Measurements from ENCODE around the gene GNL3.
"Not testable (repeated sequence)": the region's sequence is repeated elsewhere in the genome, so short reads cannot be mapped to it uniquely, and the experiment has no call there.

GNL3 gene

GRCh38 chr3:52685709-52686691, at the start of gene GNL3, which contains the start of gene PBRM1:
Gene GNL3 (plus strand): TSS chr3:52686032. CDS start chr3:52686093, 61 bp downstream.
Gene PBRM1 (minus strand): TSS chr3:52685913.
- DNase-seq = peak; percentile 87 to 90

GRCh38 chr3:52636673-52637072, 49.2 kb upstream of the GNL3 start:
- DNase-seq = no peak

DNA sequence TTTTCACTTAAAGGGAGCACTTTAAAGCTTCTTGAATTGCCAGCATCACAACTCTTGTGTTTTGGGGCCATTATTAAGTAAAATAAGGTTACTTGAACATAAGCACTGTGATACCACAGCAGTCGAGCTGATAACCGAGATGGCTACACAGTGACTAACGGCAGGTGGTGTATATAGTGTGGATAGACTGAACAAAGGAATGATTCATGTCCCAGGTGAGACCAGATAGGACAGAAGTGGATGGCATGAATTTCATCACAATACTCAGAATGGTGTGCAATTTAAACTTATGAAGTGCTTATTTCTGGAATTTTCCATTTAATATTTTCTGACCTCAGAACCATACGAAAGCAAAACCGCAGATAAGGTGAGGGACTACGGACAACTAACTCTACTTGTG, 40.3 kb upstream of the GNL3 start:
- no peak for DNase-seq

- no peak for DNase-seq
These were observed 36.2 kb upstream of the GNL3 start for GRCh38 chr3:52649461-52650210.

GRCh38 chr3:52650439-52650838, 35.4 kb upstream of the GNL3 start:
- DNase-seq = no peak

DNA sequence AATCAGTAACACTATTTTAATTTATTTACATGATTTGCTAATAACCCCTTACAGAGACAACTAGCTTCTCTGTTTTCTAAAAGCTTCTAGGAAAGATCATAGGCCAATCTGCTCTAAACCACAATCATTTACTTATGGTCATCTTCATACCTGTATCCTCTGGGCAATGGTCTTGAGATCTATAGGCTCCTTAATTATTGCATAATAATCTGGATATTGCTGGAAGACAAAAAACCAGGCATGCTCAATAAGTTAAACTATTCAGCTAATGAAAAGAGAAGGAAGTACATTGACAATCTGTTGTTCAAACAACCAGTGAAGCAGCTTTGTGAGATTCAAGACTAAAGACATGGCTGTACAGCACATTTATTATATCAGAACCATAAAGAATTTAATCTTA, 34.2 kb upstream of the GNL3 start:
- no peak for DNase-seq

DNA sequence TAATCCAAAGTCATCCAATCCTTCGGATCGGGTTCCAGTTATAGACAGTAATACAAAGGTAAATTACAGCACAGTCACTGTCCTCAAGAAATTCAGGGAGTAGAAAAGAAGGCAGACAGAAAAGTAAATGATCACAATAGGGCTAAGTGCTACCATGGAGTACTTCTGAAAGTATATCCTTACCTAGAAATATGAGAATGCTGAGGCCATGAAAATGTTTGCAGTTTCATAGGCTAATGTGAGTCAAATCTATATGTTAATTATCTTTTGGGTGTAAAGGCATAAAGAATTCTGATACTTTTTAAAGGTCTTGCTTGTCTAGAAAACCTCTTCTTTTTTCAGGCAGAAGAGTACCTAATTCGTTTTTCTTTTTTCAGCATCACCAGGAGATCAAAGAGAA, 29.9 kb upstream of the GNL3 start:
- DNase-seq = no peak

DNA sequence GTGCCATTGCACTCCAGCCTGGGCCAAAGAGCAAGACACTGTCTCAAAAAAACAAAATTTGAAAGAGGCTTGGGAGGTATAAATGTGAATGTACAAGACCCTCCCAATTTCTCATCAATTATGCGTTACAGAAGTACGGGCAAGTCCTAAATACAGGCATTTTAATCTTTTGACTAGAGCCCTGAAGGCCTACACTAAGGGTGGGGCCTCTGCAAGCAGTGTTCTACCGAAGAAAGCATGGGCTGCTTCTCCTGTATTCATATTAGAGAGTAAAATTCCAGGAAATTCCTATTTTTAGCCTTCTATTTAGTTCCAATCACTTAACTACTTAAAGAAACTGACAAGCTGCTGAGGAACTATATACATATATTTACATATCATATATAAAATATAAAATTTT, 25.8 kb upstream of the GNL3 start:
- DNase-seq = no peak

GRCh38 chr3:52663098-52663497, 22.7 kb upstream of the GNL3 start:
- DNase-seq = no peak

DNA sequence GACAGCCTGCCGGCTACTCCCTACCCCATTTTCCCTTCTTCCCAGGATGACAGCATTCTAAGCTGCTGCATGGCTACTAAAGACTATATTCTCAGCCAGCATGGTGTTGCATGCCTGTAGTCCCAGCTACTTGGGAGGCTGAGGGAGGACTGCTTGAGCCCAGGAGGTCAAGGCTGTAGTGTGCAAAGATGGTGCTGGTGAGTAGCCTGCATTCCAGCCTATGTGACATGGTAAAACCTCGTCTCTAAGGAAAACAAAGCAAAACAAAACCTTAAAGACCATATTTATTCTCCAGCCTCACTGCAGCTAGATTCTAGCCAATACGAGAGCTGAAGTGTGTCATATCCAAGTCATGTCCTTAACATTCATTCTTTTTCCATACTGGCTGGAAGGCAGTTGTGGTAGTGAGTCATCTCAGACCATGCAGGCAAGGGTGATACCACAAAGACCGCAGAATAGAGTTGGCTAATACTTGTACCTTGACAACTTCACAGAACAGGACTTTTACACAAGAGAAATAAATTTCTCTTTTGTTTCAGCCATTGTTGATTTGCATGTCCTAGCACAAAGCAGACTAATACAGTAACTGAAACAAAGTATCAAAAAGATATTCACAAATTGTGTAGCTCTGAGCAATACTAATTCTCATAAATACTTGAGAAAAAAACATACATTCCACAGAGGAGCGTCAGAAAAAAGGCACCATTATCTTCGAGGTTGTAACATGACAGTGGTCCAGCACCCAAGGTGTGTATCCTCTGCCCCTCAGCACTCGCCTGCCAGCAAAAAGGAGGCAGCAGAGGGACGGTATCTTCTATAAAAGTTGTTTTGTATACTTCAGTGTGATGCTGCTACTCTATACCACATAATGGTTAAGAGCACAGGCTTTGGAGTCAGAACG, 15.0 kb upstream of the GNL3 start:
- no peak for DNase-seq

- no peak for DNase-seq
These were observed 14.2 kb upstream of the GNL3 start for GRCh38 chr3:52671676-52672075.

DNA sequence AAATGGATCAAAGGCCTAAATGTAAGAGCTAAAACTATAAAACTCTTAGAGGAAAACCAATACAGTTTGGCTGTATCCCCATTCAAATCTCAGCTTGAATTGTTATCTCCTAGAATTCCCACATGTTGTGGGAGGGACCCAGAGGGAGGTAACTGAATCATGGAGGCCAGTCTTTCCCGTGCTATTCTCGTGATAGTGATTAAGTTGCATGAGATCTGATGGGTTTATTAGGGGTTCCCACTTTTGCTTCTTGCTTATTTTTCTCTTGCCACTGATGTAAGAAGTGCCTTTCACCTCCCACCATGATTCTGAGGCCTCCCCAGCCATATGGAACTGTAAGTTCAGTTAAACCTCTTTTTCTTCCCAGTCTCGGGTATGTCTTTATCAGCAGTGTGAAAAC, 9.6 kb upstream of the GNL3 start:
- not testable (repeated sequence) for DNase-seq

- DNase-seq = no peak
These were observed 7.3 kb upstream of the GNL3 start for GRCh38 chr3:52678265-52679198.

DNA sequence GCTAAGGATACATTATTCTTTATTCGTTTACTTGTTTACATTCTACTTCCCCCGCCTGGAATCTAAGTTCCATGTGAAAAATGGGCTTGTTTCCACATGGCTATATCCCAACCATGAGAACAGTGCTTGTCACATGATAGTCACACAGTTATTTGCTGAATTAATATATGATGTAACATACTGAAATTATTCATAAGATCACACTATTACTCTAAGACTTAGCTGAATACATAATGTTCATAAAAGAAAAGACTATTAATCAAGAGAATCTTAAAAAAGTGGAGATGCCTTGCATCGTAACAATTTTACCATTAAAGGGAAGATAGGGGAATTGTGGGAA, 6.7 kb upstream of the GNL3 start:
- no peak for DNase-seq

DNA sequence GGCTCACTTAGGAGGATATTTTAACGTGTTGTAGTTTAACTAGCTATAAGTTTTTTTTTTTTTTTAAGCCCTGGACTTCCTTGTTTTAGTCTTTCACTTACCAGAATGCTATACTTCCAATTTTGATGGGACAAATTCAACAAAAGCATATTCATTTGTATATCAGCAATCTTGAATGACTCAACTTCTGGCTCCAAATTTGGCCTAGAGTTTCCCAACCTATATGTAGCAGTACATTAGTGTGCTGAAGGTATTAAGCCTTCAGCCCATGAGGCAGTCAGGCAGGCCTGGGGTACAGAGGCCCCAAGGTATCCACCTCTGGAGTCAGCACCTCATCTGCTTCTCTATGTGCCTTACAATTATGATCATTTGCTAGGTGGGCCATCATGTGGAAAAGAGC, 6.0 kb upstream of the GNL3 start:
- no peak for DNase-seq

DNA sequence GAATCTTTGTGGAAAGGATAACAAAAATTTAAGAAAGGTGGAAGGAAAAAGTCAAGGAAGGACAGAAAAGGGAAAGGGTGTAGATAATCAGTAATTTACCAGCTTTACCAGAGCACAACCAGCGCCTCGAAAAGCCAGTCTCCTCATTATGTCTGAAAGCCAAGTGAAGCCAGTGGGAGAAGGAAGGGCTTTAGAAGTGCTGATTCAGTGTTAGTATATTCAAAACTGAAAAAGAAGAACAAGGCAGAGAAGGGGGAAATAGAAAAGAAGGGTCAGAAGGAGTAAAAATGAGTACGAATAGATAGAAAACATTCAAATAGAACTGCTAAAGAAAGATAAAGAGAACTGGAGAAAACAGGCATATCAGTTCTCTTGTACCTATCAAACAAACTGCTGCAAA, 4.2 kb upstream of the GNL3 start:
- DNase-seq = peak in 1 of 2 donors; percentile 27

DNA sequence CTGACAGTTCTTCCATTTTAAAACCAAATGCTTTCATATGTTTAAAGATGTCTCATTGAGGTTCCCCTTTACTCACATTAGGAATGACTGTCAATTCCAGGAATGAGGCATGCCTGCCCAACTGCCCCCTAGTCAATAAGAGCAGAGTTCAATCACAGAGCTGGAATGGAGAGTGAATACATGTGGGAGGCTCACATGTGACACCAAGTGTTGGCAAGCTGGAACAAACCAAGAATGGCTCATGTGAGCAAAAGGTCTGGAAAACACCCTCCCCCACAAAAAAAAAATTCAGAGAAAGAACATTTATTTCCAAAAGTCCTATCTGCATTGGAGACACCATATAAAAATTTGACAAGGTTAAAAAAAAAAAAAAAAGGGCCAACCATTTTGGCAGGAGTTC, 3.8 kb upstream of the GNL3 start:
- DNase-seq = peak; percentile 3 to 27

DNA sequence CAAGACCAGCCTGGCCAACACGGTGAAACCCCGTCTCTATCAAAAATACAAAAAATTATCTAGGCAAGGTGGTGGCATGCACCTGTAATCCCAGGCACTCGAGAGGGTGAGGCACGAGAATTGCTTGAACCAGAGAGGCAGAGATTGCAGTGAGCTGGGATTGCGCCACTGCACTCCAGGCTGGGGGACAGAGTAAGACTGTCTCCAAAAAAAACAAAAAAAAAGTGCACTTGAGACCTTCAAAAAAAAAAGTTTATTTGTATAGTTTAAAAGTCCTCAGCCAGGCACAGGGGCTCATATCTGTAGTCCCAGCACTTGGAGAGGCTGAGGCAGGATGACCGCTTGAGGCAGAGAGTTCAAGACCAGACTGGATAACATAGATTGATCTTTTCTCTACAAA, 2.2 kb upstream of the GNL3 start:
- no peak for DNase-seq

DNA sequence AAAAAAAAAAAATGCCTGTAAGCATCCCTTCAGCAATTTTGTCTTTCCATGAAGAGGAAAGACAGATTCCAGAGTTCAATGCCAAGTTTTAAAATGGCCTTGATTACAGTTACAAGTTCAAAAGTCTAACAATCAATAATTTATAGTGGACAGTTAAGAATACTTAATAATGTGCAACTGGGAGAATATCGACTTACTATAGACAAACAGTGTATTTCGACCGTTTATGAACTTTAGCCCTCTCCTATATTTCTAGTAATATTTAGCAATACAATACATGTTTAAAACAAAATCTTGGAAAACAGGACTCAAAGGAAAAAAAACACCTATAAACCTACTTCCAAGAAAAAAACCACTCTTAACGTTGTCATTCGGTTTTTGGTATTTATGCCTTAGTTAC, 1.6 kb upstream of the GNL3 start:
- DNase-seq = no peak

GRCh38 chr3:52685285-52685708, 535 bp upstream of the GNL3 start:
- peak; percentile 76 to 86 for DNase-seq

DNA sequence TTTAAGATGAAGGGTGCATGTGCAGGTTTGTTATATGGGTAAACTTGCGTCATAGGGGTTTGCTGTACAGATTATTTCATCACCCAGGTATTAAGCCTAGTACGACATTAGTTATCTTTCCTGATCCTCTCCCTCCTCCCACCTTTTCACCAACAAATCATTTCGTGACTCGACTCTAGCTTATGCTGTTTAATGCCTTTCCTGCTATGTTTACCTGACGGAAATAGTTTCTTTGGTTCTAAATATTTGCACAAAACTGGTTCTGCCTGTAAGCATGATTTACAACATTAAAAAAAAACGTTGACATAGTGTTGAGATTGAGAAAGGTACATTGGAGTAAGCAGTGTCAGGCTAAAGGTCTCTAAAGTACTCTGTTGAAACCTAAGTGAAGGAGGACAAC, 2.4 kb downstream of the GNL3 start:
- no peak for DNase-seq

GRCh38 chr3:52689151-52689550, 3.3 kb downstream of the GNL3 start:
- DNase-seq = no peak
